Fibroblast of the aortic adventitia (primary cell): Measurements from ENCODE around the gene SLC22A15. TPM values are rescaled to one million over a fixed set of nuclear protein-coding genes. Genes with fewer than 3 reads are reported as not detected.

Experiments
- DNase-seq: peaks from one replicate; pipeline ENCODE4 v3.0.0-alpha.2; 2010; ENCODE audit warnings: low read depth
- H3K4me3 ChIP-seq: 2 replicates; pipeline ENCODE4 v1.5.1; 2011; ENCODE audit warnings: low read depth, mild to moderate bottlenecking, control low read depth, low read length, moderate library complexity
- total RNA-seq: library from RNA; depleted of rRNA; stranded (reverse); fragments of >200 nt; gene quantifications from 2 replicates; pipeline ENCODE4 v1.2.3, GENCODE V29; 2012; ENCODE audit warnings: low replicate concordance
- TF ChIP-seq, protein P1 (sequence below): IDR thresholded peaks from 2 replicates; pipeline ENCODE4 v1.5.1; 2011; ENCODE audit warnings: mild to moderate bottlenecking, low read length, control low read depth, inconsistent platforms; ENCODE audit not compliant: insufficient read depth

SLC22A15 gene
- total RNA-seq, 1 donor = 4.2 TPM

DNA sequence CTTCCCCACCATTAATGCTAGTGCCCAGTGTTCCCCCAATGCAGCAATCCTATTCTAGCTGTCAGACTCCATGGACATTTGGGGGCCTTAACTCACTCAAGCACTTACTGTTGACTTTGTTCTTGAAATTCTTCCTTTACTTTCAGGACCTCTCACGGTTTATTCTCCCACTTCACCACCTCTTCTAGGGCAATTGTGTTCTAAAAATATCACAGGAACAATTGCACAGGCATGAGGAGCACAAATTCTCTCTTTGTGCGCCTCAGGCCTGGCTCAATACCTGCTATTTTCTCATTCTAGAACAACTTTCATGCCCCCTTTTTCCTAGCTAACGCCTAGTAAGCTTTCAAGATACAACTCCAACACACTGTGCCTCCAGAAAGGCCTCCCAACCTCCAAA, 142.2 kb downstream of the SLC22A15 start:
- no peak for DNase-seq
- no peak overlapping the region for H3K4me3 ChIP-seq
- TF ChIP-seq, protein P1, sequence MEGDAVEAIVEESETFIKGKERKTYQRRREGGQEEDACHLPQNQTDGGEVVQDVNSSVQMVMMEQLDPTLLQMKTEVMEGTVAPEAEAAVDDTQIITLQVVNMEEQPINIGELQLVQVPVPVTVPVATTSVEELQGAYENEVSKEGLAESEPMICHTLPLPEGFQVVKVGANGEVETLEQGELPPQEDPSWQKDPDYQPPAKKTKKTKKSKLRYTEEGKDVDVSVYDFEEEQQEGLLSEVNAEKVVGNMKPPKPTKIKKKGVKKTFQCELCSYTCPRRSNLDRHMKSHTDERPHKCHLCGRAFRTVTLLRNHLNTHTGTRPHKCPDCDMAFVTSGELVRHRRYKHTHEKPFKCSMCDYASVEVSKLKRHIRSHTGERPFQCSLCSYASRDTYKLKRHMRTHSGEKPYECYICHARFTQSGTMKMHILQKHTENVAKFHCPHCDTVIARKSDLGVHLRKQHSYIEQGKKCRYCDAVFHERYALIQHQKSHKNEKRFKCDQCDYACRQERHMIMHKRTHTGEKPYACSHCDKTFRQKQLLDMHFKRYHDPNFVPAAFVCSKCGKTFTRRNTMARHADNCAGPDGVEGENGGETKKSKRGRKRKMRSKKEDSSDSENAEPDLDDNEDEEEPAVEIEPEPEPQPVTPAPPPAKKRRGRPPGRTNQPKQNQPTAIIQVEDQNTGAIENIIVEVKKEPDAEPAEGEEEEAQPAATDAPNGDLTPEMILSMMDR = no peak

Other genes starting within 250 kb of the SLC22A15 start
- not detected in 2 replicates for gene CASQ2, start 207.8 kb upstream of the SLC22A15 start, total RNA-seq
- gene NHLH2, start 135.4 kb upstream of the SLC22A15 start, total RNA-seq = not detected in 2 replicates
- 0.18 and 0.41 TPM in 2 replicates for gene MAB21L3, start 134.9 kb downstream of the SLC22A15 start, total RNA-seq